GM12874 (cell line): Measurements from ENCODE around the gene GNRHR.

ENCODE experiments used
- TF ChIP-seq, protein P1 (sequence below): IDR thresholded peaks from 2 replicates; pipeline ENCODE4 v1.5.1; 2011; ENCODE audit warnings: low read depth, mild to moderate bottlenecking, control low read depth, low read length, moderate library complexity; ENCODE audit not compliant: insufficient read depth

The GNRHR gene

DNA sequence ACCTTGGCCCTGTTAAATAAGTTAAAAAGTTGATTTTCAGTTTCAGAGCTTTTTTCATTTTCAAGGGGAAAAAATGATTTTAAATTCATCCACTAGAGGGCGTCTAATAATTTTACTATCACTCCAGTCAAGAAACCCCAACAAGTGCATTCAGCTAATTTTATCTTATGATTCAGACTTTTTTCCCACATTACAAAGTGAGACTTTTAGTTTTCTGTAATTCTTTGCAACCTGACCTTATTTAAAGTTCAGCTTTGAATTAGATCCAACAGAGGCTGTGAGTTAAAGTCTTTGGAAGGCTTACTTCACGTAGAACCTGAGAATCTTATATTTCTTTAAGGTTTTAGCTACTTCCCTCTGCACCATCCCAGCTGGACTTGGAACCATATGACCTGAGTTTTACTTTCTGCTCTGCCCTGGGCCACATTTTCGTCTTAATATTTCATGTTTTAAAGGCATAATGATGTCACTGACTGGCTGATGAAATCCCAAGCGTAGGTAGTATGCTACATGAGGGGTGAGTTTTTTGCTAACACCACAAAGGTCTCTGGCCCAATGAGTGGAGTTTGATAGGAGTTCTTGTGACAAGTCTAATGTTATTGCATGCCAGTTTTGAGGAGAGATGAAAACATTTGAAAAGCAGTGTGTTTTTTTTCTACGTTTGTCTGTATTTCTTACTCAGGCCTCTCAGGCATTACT is 7.2 kb downstream of the GNRHR start:
- TF ChIP-seq, protein P1, sequence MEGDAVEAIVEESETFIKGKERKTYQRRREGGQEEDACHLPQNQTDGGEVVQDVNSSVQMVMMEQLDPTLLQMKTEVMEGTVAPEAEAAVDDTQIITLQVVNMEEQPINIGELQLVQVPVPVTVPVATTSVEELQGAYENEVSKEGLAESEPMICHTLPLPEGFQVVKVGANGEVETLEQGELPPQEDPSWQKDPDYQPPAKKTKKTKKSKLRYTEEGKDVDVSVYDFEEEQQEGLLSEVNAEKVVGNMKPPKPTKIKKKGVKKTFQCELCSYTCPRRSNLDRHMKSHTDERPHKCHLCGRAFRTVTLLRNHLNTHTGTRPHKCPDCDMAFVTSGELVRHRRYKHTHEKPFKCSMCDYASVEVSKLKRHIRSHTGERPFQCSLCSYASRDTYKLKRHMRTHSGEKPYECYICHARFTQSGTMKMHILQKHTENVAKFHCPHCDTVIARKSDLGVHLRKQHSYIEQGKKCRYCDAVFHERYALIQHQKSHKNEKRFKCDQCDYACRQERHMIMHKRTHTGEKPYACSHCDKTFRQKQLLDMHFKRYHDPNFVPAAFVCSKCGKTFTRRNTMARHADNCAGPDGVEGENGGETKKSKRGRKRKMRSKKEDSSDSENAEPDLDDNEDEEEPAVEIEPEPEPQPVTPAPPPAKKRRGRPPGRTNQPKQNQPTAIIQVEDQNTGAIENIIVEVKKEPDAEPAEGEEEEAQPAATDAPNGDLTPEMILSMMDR: 0 out of 2 replicates have a peak, but pooled peaks have one; percentile 10

DNA sequence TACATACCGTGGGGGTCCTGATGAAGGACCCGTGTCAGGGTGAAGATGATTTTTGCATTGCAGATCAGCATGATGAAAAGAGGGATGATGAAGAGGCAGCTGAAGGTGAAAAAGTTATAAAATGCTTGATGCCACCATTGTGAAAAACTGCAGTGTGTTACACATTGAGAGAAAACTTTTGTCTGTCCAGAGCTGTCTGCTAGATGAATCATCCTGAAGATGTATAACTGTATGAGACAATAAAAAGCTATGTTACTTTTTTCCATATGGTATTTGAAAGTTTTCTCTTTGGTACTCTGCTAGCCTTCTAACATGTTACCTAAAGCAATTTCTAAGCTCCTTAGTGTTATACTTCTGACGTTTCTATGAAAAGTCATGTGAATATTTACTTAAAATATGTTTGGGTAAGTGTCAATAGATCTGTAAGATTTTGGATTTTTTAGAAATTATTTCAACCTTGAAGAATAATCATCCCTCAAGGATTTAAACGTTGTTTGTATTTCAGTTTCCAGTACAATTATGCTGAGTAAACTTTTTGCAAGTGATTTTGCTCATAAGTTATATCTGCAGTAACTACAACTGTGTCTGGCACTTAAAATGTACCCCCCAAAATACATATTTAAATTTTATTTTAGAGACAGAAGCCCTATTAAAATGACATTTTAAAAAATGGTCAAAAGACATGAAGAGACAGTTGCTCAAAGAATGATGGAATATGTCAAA is 9.5 kb downstream of the GNRHR start:
- TF ChIP-seq, protein P1: no peak

DNA sequence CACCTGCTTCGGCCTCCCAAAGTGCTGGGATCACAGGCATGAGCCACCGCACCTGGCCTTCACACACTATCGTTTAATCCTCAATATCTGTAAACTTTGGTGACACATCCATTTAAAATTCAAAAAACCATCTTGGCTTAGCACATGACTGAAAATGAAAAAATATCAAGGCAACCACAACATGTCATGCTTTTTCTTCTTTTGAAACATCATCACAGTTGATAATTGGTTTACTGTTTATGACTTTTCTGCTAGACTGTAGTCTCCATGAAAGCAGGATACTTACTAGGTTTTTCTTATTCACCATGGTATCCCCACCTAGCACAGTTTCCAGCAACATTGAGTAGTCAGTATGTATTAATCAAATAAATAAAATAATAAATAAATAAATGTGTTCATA is 11.0 kb downstream of the GNRHR start:
- TF ChIP-seq, protein P1: no peak

DNA sequence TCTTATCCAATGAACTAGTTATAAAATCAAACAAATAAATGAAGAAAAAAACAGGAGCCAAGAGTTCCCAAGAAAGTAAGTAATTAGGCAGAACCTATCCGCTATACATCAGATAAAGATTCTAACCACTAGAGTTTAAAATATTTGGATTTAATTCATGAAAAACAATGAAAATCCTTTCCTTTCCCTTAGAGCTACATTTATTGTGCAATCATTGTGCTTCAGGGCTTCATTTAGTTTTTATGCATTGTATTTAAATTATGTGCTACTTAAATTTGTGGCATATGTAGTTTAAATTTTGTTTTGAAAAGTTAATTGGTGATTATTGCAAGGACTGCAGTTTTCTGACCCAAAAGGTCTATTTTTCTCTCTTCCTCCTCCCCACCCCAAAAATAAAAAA is 17.9 kb downstream of the GNRHR start:
- TF ChIP-seq, protein P1: no peak

DNA sequence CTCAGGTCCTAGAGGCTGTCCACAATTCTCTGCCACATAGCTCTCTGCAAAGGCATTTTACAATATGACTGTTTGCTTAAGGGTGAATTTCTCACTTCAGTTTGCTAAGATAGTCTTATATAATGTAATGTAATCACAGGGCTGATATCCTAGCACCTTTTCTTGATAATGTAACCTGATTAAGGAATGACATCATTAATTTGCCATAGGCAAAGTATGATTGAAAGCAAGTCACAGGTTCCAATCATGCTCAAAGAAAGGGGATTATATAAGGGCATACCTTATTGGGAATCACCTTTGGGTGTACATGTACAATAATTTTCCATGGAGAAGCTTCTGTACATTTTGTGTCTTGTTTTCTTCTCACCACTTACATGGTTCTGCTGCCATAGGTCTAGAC is 18.9 kb downstream of the GNRHR start:
- TF ChIP-seq, protein P1: no peak

DNA sequence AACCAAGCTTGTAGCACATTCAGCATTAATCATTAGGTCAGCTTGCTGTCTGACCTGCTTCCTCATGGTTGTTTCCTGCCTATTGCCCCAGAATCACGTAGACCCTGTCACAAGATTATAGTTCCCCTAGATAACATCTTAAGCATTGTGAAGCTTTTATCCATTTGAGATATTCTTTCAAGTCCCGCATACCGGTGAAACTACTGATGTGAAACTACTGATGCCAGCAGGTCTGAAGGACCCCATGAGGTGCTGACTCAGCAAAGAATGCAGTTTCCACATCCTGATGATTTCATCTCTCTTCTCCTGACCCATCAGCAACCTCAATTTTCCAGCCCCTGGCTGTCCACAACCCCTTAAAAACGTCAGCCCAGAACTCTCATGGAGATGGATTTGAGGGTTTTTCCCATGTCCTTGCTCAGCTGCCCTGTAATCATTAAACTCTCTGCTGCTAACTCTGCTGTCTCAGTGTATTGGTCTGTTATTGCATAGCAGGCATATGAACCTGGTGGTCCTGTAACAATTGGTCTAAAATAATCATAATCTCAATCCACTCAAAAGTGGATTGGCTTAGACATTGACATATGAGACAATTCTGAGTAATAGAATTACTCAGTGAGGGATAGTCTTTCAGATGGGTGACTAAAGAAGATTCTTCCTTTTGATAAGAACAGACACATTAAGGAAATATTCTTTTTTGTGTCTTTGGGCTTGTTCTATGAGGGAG is 26.9 kb downstream of the GNRHR start:
- TF ChIP-seq, protein P1: no peak

DNA sequence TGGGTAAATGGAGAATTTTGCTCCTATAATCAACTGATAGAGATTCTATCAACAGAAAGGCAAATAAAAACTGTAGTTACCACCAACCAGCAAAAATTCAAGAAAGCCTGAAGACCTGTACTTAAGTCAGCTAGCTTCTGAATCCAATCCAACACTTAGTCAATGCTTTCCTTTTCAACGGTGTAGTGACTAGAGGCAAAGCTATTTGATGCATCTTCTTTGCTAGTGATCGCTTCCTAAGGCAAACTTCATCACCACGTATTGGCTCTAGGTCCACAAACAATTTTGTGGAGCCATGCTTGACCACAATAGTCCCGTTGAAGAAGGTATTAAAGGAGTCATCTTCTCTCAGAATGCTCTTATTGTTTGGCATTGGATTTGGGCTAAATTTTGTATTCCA is 28.2 kb downstream of the GNRHR start:
- TF ChIP-seq, protein P1: no peak
